Kidney epithelial cell (primary cell): Measurements from ENCODE around the gene TMEM108. TPM values are rescaled to one million over a fixed set of nuclear protein-coding genes. Genes with fewer than 3 reads are reported as not detected.

ENCODE experiments used
- DNase-seq: peaks from one replicate; pipeline ENCODE4 v3.0.0-alpha.2; 2010; ENCODE audit warnings: low read depth
- H3K27me3 ChIP-seq: 2 replicates; pipeline ENCODE4 v1.6.0; 2011; ENCODE audit warnings: low read length; ENCODE audit not compliant: control insufficient read depth, insufficient read depth
- H3K36me3 ChIP-seq: 2 replicates; pipeline ENCODE4 v1.5.1; 2011; ENCODE audit warnings: low read length; ENCODE audit not compliant: control insufficient read depth, insufficient read depth
- H3K4me3 ChIP-seq: 2 replicates; pipeline ENCODE4 v1.5.1; 2011; ENCODE audit warnings: low read depth, mild to moderate bottlenecking, control low read depth, low read length
- total RNA-seq: library from RNA; depleted of rRNA; stranded (reverse); fragments of >200 nt; gene quantifications from 2 replicates; pipeline ENCODE4 v1.2.3, GENCODE V29; 2015
- TF ChIP-seq, protein P1 (sequence below): IDR thresholded peaks from 2 replicates; pipeline ENCODE4 v1.5.1; 2011; ENCODE audit warnings: mild to moderate bottlenecking, moderate library complexity, low read length, control low read depth, inconsistent platforms; ENCODE audit not compliant: insufficient read depth, poor library complexity, severe bottlenecking

Gene TMEM108
- total RNA-seq, 1 donor from 2014 or later: 4.4 TPM

DNA sequence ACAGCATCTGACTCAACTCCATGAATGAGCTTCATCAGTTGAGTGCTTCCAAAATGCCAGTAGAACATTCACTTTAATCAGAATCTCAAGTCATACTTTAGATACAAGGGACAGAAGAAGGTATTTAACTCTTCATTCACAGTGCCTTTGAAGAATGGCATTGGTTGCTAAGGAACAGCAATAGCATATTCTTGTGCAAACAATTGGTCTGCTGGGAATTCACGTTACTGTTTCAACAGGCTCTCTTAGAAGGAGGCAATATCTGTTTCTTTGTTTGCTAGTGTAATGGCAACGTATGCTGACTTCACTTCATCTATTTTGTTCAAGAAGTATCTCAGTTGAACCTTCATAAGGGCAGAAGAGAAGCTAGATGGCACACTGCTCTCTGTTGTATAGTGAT lies 113.9 kb downstream of the TMEM108 start:
- no peaks in the 10 kb centered on the region for H3K36me3 ChIP-seq
- H3K27me3 ChIP-seq: no peaks in the 10 kb centered on the region
- H3K4me3 ChIP-seq: no peak overlapping the region
- TF ChIP-seq, protein P1, sequence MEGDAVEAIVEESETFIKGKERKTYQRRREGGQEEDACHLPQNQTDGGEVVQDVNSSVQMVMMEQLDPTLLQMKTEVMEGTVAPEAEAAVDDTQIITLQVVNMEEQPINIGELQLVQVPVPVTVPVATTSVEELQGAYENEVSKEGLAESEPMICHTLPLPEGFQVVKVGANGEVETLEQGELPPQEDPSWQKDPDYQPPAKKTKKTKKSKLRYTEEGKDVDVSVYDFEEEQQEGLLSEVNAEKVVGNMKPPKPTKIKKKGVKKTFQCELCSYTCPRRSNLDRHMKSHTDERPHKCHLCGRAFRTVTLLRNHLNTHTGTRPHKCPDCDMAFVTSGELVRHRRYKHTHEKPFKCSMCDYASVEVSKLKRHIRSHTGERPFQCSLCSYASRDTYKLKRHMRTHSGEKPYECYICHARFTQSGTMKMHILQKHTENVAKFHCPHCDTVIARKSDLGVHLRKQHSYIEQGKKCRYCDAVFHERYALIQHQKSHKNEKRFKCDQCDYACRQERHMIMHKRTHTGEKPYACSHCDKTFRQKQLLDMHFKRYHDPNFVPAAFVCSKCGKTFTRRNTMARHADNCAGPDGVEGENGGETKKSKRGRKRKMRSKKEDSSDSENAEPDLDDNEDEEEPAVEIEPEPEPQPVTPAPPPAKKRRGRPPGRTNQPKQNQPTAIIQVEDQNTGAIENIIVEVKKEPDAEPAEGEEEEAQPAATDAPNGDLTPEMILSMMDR: no peak
- no peak for DNase-seq

DNA sequence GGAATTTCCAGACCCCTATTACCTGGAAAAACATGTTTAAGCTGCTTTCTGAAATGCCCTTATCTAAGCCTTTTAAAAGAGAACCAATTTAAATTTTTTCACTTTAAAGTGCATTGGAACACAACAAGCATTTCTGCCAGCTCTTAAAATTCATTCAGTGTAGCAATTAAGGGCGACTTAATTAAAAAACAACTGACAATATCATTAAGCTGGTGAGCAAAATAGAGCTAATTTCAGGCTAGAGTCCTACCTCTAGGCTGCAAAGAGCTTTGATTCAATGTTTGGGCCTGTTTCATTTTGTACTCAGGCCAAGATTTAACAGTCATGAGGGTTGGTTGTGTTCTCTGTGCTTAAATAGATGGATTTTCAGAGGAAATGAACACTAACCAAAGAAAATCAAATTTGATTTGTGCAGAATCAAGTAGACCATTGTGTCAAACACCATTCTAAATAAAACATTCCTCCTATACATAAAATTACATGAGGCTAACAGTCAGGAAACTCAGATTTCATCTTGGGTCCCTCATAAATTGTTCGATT lies 114.6 kb downstream of the TMEM108 start:
- TF ChIP-seq, protein P1: no peak
- Histone ChIP-seq H3K36me3 (no peaks in the 10 kb centered on the region), H3K27me3 (no peaks in the 10 kb centered on the region), H3K4me3 (no peak overlapping the region)
- DNase-seq: no peak

DNA sequence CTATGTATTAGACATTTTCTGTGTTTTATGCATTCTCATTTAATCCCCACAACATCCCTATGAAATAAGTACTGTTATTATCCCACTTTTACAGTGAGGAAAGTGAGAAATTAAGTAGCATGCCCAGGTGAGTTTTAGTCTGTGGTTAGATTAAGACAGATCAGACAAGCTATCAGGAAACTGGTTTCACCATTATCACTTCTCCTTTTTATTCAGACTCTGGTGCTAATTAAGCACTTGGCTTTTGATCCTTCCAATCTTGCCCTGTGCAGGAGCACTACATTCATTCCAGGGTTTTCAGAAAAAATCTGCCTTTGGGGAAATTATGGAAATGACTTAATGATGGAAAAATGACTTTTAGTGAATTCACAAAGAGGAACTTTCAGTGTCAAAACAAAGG lies 115.2 kb downstream of the TMEM108 start:
- H3K4me3 ChIP-seq: no peak overlapping the region
- H3K27me3 ChIP-seq: no peaks in the 10 kb centered on the region
- no peaks in the 10 kb centered on the region for H3K36me3 ChIP-seq
- TF ChIP-seq, protein P1: no peak
- no peak for DNase-seq

DNA sequence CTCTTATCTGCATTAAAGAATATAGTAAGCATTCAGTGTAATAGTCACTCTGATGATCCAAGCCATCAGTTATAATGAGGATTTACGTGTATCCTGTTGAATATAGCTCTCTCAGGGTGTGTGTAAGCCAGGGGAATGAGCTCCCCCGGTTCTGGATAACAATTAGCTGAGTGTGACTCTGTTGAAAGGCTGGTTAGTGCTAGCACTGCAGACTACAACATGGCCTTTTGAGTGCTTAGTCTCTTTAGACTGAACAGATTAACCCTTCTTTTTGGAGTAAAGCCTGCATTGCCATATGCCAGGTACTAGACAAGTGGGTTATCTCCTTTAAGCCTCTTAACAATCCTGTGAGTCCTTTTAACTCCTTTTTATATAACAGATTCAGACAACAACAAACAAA lies 119.5 kb downstream of the TMEM108 start:
- H3K4me3 ChIP-seq: no peak overlapping the region
- H3K36me3 ChIP-seq: no peaks in the 10 kb centered on the region
- no peak for DNase-seq
- H3K27me3 ChIP-seq: no peaks in the 10 kb centered on the region
- TF ChIP-seq, protein P1: no peak

DNA sequence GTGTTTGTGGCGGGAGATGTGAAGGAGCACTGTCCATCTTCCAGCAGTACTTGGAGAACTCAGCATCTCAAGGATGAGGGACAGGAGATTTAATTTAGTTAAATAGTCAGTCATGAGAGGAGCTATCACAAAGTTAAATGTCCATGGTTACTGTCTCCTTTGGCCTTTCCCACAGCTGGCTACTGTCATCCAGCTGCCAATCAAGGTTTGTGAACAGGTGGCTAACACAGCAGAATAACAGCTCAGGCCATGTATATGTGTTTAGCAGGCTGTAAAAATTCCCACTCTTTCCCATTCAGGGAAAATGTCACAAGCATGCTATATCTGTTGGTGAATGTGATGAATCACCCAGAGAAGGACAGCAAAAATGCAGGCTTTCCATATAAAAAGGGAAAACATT lies 120.5 kb downstream of the TMEM108 start:
- no peak for DNase-seq
- Histone ChIP-seq H3K36me3 (no peaks in the 10 kb centered on the region), H3K27me3 (no peaks in the 10 kb centered on the region), H3K4me3 (no peak overlapping the region)
- TF ChIP-seq, protein P1: no peak
